Glomerular endothelial cell (primary cell): ENCODE results near the gene XYLB. TPM values are rescaled to one million over a fixed set of nuclear protein-coding genes. Genes with fewer than 3 reads are reported as not detected.

ENCODE experiments used
- DNase-seq: peaks from one replicate; pipeline ENCODE4 v3.0.0-alpha.2; 2011; ENCODE audit warnings: low read depth, low spot score; ENCODE audit errors: extremely low read depth
- total RNA-seq: library from RNA; depleted of rRNA; stranded (reverse); fragments of >200 nt; gene quantifications from 2 replicates; pipeline ENCODE4 v1.2.3, GENCODE V29; 2015

Gene XYLB
- total RNA-seq, 1 donor from 2014 or later = 7.8 TPM

- DNase-seq = no peak
Measured at GRCh38 chr3:38453075-38453912, 106.7 kb downstream of the XYLB start, which contains the start of gene ACVR2B. ACVR2B (plus strand) TSS chr3:38453890; CDS start chr3:38454323, 433 bp downstream.

GRCh38 chr3:38453913-38454177, 107.3 kb downstream of the XYLB start:
- DNase-seq = no peak

GRCh38 chr3:38454178-38454883, 107.7 kb downstream of the XYLB start:
- no peak for DNase-seq

- DNase-seq = no peak
Measured at GRCh38 chr3:38454884-38455638, 108.5 kb downstream of the XYLB start.

- no peak for DNase-seq
Measured at GRCh38 chr3:38455639-38456430, 109.2 kb downstream of the XYLB start.

- no peak for DNase-seq
Measured at GRCh38 chr3:38457111-38458003, 110.8 kb downstream of the XYLB start.

GRCh38 chr3:38458796-38459498, 112.4 kb downstream of the XYLB start:
- no peak for DNase-seq

GRCh38 chr3:38459499-38460048, 113.0 kb downstream of the XYLB start:
- DNase-seq = no peak

GRCh38 chr3:38460377-38461270, 114.0 kb downstream of the XYLB start:
- no peak for DNase-seq

Other genes starting within 250 kb of the XYLB start
- gene ACAA1, start 209.7 kb upstream of the XYLB start, total RNA-seq = 40.3 and 52.9 TPM in 2 replicates
- 45.6 and 63.4 TPM in 2 replicates for gene MYD88, start 208.1 kb upstream of the XYLB start, total RNA-seq
- gene OXSR1, start 181.2 kb upstream of the XYLB start, total RNA-seq = 31.6 and 36.5 TPM in 2 replicates
- gene SLC22A13, start 81.0 kb upstream of the XYLB start, total RNA-seq = not detected in 2 replicates
- gene SLC22A14, start 64.5 kb upstream of the XYLB start, total RNA-seq = 0.18 TPM in 1 of 2 replicates, not detected in the other
- gene ACVR2B, start 107.1 kb downstream of the XYLB start, total RNA-seq = 3.7 and 4.8 TPM in 2 replicates
- gene EXOG, start 149.6 kb downstream of the XYLB start, total RNA-seq = 5.9 and 12.8 TPM in 2 replicates